ENCODE results near the gene CYLD.
A peak's percentile ranks its signal among the peaks of the same experiment; 100 is the strongest.

The CYLD gene

GRCh38 chr16:50781043-50781442 is 39.2 kb downstream of the CYLD start:
- DNase-seq (ENCODE audit: low read depth): no peak

- DNase-seq (ENCODE audit: low read depth): no peak
Measured at GRCh38 chr16:50781518-50781917, 39.6 kb downstream of the CYLD start.

- no peak for DNase-seq (ENCODE audit: low read depth)
Measured at GRCh38 chr16:50789757-50790156, 47.9 kb downstream of the CYLD start.

GRCh38 chr16:50791522-50791921 is 49.6 kb downstream of the CYLD start:
- DNase-seq (ENCODE audit: low read depth): no peak

GRCh38 chr16:50796829-50797228 is 54.9 kb downstream of the CYLD start:
- DNase-seq (ENCODE audit: low read depth): no peak

- DNase-seq (ENCODE audit: low read depth): no peak
Measured at GRCh38 chr16:50797456-50797855, 55.6 kb downstream of the CYLD start.

GRCh38 chr16:50800074-50800473 is 58.2 kb downstream of the CYLD start:
- DNase-seq (ENCODE audit: low read depth): no peak

- no peak for DNase-seq (ENCODE audit: low read depth)
Measured at GRCh38 chr16:50801036-50801435, 59.1 kb downstream of the CYLD start.

- peak; percentile 7 for DNase-seq (ENCODE audit: low read depth)
Measured at GRCh38 chr16:50802000-50802399, 60.1 kb downstream of the CYLD start.

GRCh38 chr16:50802961-50803360 is 61.1 kb downstream of the CYLD start:
- no peak for DNase-seq (ENCODE audit: low read depth)

GRCh38 chr16:50804290-50804907 is 62.5 kb downstream of the CYLD start:
- DNase-seq (ENCODE audit: low read depth): no peak

- peak; percentile 64 for DNase-seq (ENCODE audit: low read depth)
Measured at GRCh38 chr16:50806099-50807062, 64.5 kb downstream of the CYLD start.

- DNase-seq (ENCODE audit: low read depth): no peak
Measured at GRCh38 chr16:50808929-50809538, 67.1 kb downstream of the CYLD start.

GRCh38 chr16:50809561-50809960 is 67.7 kb downstream of the CYLD start:
- DNase-seq (ENCODE audit: low read depth): no peak

- no peak for DNase-seq (ENCODE audit: low read depth)
Measured at GRCh38 chr16:50810241-50810965, 68.5 kb downstream of the CYLD start.

- DNase-seq (ENCODE audit: low read depth): no peak
Measured at GRCh38 chr16:50812046-50812445, 70.2 kb downstream of the CYLD start.

- no peak for DNase-seq (ENCODE audit: low read depth)
Measured at GRCh38 chr16:50812876-50813466, 71.1 kb downstream of the CYLD start.

- no peak for DNase-seq (ENCODE audit: low read depth)
Measured at GRCh38 chr16:50814052-50814451, 72.2 kb downstream of the CYLD start.

GRCh38 chr16:50814541-50814940 is 72.7 kb downstream of the CYLD start:
- DNase-seq (ENCODE audit: low read depth): no peak

- DNase-seq (ENCODE audit: low read depth): no peak
Measured at GRCh38 chr16:50815382-50815781, 73.5 kb downstream of the CYLD start.

- no peak for DNase-seq (ENCODE audit: low read depth)
Measured at GRCh38 chr16:50816901-50817555, 75.1 kb downstream of the CYLD start.

All from GM04503 (cell line).